NCI-H446 (cell line): ENCODE measurements around the gene KCNN1.
"Not testable (repeated sequence)": the region's sequence is repeated elsewhere in the genome, so short reads cannot be mapped to it uniquely, and the experiment has no call there.

ENCODE experiments used
- DNase-seq, 2 experiments: peaks; one replicate each; lab custom pipeline; 2025; lab: John Stamatoyannopoulos, UW

KCNN1 gene

GRCh38 chr19:17969096-17969792 is 2.3 kb downstream of the KCNN1 start:
- no peak for DNase-seq

DNA sequence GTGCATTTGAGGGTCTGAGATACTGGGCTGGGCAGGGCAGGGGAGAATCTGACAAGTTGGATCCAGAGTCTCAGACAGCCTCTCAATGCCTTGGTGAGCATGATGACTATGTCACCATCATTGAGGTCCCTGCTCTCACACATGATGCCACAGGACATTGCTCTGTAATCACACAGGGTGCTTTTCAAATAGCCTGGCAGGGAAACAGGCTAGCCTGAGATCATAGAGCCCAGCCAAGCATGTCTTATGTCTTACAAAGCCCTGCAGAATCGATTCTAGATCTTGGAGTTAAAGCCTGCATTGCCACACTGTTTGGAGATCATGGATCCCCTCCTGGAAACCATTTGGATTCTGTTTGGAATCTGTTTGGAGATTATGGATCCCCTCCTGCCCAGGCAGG is 5.3 kb downstream of the KCNN1 start:
- DNase-seq: no peak

GRCh38 chr19:17973759-17974158 is 6.9 kb downstream of the KCNN1 start:
- no peak for DNase-seq

- no peak for DNase-seq
Observed at GRCh38 chr19:17974551-17974950, 7.6 kb downstream of the KCNN1 start.

GRCh38 chr19:17975032-17975431 is 8.1 kb downstream of the KCNN1 start:
- no peak for DNase-seq

DNA sequence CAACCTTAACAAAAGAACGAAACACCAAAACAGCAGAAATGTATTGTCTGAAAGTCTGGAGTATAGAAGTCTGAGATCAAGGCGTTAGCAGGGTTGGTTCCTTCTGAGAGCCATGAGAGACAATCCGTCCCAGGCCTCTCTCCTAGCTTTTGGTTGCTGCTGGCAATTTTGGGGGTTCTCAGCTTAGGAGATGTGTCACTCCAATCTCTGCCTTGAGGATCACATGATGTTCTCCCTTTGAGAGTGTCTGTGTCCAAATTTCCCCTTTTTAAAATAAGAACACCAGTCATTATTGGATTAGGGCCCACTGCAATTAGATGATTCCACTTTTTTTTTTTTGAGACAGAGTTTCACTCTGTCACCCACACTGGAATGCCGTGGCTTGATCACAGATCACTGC is 10.1 kb downstream of the KCNN1 start:
- DNase-seq: no peak

GRCh38 chr19:17977488-17977887 is 10.6 kb downstream of the KCNN1 start:
- DNase-seq: no peak

GRCh38 chr19:17981611-17982010 is 14.7 kb downstream of the KCNN1 start:
- no peak for DNase-seq

GRCh38 chr19:17982430-17982829 is 15.5 kb downstream of the KCNN1 start:
- no peak for DNase-seq

- peak in 1 of 2 experiments; percentile 21 for DNase-seq
Observed at GRCh38 chr19:17985037-17985818, 18.3 kb downstream of the KCNN1 start.

DNA sequence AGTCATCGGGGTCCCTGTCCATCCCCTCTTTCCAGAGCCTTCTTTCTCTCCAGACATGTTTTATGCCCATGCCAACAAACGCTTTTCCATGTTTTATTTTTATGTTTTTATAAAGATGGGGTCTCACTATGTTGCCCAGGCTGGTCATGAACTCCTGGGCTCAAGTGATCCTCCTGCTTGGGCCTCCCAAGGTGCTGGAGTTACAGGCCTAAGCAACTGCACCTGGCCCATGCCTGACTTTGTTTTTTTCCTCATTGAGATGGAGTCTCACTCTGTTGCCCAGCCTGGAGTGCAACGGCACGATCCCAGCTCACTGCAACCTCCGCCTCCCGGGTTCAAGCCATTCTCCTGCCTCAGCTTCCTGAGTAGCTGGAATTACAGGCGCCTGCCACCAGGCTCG is 19.7 kb downstream of the KCNN1 start:
- not testable (repeated sequence) for DNase-seq

- DNase-seq: no peak
Observed at GRCh38 chr19:17988161-17988560, 21.3 kb downstream of the KCNN1 start.

DNA sequence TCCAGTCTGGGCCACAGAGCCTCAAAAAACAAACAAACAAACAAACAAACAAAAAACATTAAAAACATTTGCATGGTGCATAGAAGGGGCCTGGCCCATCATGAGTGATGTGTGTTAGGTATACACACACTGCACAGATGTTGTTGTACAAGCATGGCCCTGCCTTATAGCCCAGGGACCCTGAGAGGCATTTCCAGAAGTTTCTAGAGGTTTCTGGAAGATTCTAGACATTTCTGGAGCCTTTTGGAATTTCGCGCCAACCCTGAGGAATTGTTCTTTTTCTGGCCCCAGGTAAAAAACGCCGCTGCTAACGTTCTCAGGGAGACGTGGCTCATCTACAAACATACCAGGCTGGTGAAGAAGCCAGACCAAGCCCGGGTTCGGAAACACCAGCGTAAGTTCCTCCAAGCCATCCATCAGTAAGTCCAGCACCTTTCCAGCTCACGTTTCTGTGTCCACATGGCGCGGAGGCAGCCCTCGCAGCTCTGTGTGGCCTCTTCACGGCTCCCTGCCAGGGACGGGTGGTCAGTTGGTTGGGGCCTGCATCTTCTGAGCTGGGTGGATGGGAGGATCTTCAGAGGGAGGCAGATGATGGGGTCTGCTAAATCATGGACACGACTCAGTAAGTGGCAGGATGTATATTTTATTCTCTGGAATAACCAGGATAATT is 22.7 kb downstream of the KCNN1 start:
- no peak for DNase-seq

DNA sequence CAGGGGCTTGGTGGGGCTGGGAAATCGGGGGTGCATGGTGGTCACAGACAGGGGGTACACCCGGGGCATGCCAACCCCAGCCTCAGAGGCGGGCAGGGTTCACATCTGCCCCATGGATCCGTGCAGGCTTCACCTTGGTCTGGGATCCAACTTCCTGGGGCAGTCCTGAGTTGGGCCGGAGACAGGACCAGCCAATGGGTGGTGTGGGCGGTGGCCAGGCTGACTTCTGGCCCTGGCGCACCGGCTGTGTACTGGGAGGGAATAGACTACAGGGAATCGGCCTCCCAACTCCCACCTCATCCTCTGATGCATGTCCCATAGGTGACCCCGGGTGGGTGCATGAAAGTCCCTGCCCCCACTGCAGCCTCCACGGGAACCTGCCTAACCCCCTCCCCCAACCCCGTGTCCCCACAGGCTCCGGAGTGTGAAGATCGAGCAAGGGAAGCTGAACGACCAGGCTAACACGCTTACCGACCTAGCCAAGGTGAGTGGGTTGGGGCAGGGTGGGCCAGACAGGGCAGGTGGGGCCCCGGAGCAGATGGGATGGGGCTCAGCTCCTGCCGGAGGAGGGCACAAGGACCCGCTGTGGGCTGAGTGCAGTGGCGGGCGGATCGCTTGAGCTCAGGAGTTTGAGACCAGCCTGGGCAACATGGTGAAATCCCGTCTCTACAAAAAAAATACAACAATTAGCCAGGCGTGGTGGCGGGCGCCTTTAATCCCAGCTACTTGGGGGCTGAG is 26.3 kb downstream of the KCNN1 start:
- DNase-seq: no peak

GRCh38 chr19:17996826-17997316 is 30.0 kb downstream of the KCNN1 start:
- DNase-seq: peak; percentile 43 to 89

DNA sequence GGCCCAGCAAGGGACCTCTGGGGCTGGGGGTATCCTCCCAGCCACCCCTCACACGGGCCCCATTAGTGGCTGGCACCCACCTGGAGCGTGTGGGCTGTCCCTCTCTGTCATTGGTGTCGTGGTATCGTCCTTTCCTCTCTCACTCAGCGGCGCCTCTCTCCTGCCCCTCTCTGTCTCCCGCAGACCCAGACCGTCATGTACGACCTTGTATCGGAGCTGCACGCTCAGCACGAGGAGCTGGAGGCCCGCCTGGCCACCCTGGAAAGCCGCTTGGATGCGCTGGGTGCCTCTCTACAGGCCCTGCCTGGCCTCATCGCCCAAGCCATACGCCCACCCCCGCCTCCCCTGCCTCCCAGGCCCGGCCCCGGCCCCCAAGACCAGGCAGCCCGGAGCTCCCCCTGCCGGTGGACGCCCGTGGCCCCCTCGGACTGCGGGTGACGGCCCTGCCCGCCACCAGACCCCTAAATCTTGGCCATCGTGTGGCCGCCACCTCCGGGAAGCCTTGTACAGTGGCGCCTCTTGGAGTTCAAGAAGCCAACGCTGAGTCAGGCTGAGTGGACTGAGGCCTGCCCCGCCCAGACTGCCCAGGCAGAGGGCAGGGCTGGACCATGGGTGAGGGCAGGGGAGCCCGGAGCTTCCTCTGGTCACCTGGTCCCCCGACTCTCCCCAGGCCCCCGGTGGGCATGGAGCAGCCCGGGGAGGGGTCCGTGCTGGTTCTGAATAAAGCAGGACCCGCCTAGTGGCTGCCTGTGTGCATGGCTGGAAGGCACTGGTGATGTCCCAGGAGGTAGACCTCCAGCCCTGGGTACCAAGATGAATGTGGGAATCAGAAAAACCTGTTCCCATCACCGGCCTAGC is 31.3 kb downstream of the KCNN1 start:
- DNase-seq: no peak

GRCh38 chr19:17998827-17999150 is 31.9 kb downstream of the KCNN1 start:
- DNase-seq: no peak

GRCh38 chr19:17999684-18000479 is 33.0 kb downstream of the KCNN1 start:
- DNase-seq: no peak

DNA sequence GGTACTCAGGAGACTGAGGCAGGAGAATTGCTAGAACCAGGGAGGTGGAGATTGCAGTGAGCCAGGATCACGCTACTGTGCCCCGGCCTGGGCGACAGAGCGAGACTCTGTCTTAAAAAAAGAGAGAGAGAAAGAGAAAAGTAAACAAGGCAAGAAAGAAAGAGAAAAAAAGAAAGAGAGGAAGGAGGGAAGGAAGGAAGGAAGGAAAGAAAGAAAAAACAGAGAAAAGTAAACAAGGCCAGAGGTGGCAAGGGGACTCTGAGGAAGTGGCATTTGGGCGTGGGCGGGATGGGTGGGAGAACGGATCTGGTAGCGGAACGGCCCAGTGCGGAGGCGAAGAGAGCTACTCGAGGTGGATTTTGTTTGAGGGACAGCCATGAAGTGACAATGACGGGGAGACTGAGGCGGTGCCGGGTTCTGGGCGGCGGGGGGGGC is 33.6 kb downstream of the KCNN1 start:
- DNase-seq: no peak
